Measurements from ENCODE around the gene TBC1D14.

TBC1D14 gene

DNA sequence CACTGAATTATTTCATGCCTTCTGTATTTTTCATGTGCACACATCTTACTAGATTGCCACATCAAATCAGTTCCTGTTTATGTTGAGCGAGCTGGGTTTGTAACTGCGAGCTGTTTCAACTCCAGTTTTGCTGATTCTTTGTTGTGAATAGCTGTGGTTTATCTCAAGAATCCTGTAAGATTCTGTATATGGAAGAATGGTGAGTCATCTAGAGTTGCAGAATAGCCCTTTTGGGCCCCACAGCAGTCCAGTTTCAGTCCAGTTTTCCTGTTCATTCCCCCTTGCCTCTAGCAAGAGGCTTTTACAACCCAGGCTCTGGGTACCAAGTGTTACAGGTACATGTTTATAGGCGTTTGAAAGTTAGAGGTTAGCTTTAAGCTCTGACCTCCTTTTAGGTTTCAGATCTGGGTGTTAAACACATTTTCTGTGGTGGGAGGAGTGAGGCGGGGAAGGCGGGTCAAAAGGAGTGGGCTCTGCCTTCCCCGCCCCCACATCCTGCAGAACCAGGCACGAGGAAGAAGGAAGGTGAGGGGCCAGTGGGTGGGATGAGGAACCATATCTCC lies 32.7 kb downstream of the TBC1D14 start:
- H3K27me3 ChIP-seq (replicated peaks; ENCODE audit: control insufficient read depth, insufficient read depth, low read length), result no peaks in the 10 kb centered on the region
- H3K36me3 ChIP-seq (ENCODE audit: control insufficient read depth, insufficient read depth, low read length), result no peaks in the 10 kb centered on the region
- no peak for TF ChIP-seq CTCF (IDR thresholded peaks at IDR 0.05; ENCODE audit: insufficient read depth, low read length, poor library complexity, severe bottlenecking)
- no peak overlapping the region for H3K4me3 ChIP-seq (replicated peaks; ENCODE audit: low read depth, low read length)
- DNase-seq (ENCODE audit: extremely low read depth, insufficient read length), result no peak

DNA sequence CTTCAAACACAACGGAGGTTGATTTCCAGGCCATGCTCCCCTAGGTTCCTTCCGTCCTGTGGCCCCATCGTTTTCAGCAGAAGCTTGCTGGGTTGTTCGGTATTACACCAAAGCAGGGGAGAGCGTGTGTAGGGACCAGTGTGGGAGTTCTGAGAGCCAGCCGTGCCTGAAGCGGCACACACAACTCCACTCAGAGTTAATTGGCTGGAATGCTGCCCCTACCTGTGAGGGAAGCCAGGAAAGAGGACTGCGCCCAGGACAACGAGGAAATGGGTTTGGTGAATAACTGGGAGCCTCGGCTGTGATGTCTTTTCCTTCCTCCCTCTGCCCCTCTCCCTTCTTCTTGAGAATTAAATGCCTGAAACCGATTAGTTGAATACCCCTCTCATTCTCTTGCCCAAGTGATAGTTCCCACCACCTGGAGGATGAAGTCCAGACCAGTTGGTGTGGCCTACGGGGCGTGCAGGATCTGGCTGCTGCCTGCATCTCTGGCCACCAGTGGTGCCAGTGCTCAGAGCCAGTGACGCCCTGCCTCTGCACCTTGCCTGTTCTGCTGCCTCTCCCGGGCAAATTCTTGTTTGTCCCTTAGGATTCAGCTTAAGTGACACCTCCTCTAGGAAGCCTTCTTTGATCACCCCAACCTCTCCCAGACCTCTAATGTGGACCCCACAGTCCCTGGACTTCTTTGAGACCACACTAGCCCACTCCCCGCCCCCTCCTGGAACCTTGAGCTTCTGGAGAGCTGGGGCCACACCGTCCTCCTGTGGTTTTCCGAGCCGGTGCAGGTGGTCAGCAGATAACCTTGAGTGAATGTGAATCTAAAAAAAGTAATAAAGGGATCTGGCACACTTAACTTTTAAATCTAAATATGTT lies 33.6 kb downstream of the TBC1D14 start:
- H3K27me3 ChIP-seq (replicated peaks; ENCODE audit: control insufficient read depth, insufficient read depth, low read length), result no peaks in the 10 kb centered on the region
- DNase-seq (ENCODE audit: extremely low read depth, insufficient read length), result no peak
- no peak for TF ChIP-seq CTCF (IDR thresholded peaks at IDR 0.05; ENCODE audit: insufficient read depth, low read length, poor library complexity, severe bottlenecking)
- H3K4me3 ChIP-seq (replicated peaks; ENCODE audit: low read depth, low read length), result no peak overlapping the region
- no peaks in the 10 kb centered on the region for H3K36me3 ChIP-seq (ENCODE audit: control insufficient read depth, insufficient read depth, low read length)

GRCh38 chr4:6943885-6944225 lies 34.2 kb downstream of the TBC1D14 start:
- Histone ChIP-seq H3K4me3 (replicated peaks; ENCODE audit: low read depth, low read length) (no peak overlapping the region), H3K27me3 (replicated peaks; ENCODE audit: control insufficient read depth, insufficient read depth, low read length) (no peaks in the 10 kb centered on the region), H3K36me3 (ENCODE audit: control insufficient read depth, insufficient read depth, low read length) (no peaks in the 10 kb centered on the region)
- TF ChIP-seq CTCF (IDR thresholded peaks at IDR 0.05; ENCODE audit: insufficient read depth, low read length, poor library complexity, severe bottlenecking), result no peak
- DNase-seq (ENCODE audit: extremely low read depth, insufficient read length), result no peak

- no peaks in the 10 kb centered on the region for H3K36me3 ChIP-seq (ENCODE audit: control insufficient read depth, insufficient read depth, low read length)
- no peaks in the 10 kb centered on the region for H3K27me3 ChIP-seq (replicated peaks; ENCODE audit: control insufficient read depth, insufficient read depth, low read length)
- no peak for TF ChIP-seq CTCF (IDR thresholded peaks at IDR 0.05; ENCODE audit: insufficient read depth, low read length, poor library complexity, severe bottlenecking)
- H3K4me3 ChIP-seq (replicated peaks; ENCODE audit: low read depth, low read length), result no peak overlapping the region
- no peak for DNase-seq (ENCODE audit: extremely low read depth, insufficient read length)
These were observed 34.9 kb downstream of the TBC1D14 start for GRCh38 chr4:6944301-6945051.

DNA sequence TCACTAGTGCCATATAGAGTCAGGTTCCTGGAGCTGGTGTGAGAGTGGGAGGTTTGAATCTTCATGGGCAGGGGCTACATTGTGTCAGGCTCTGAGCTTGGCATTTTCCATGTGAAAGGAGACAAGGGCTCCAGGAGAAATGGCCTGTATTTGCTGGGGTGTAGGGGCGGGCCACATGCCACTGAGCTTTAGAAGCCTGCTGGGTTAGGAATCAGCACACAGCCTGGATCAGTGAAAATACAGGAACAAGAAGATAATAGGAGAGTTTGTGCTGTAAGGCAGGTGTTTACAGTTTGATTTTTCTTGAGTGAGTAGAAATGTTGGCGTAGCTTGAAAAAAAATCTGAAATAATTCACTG lies 35.4 kb downstream of the TBC1D14 start:
- TF ChIP-seq CTCF (IDR thresholded peaks at IDR 0.05; ENCODE audit: insufficient read depth, low read length, poor library complexity, severe bottlenecking), result no peak
- DNase-seq (ENCODE audit: extremely low read depth, insufficient read length), result no peak
- H3K27me3 ChIP-seq (replicated peaks; ENCODE audit: control insufficient read depth, insufficient read depth, low read length), result no peaks in the 10 kb centered on the region
- no peaks in the 10 kb centered on the region for H3K36me3 ChIP-seq (ENCODE audit: control insufficient read depth, insufficient read depth, low read length)
- H3K4me3 ChIP-seq (replicated peaks; ENCODE audit: low read depth, low read length), result no peak overlapping the region

Measured in GM06990 (cell line).